ENCODE results near the gene FMNL2. TPM values are rescaled to one million over a fixed set of nuclear protein-coding genes. Genes with fewer than 3 reads are reported as not detected.

The FMNL2 gene
- total RNA-seq, 1 donor from 2014 or later: 24.7 TPM

- H3K4me3 ChIP-seq (ENCODE audit: low read depth, low read length): no peak overlapping the region
- no peak for TF ChIP-seq CTCF (IDR thresholded peaks at IDR 0.05; ENCODE audit: insufficient read depth, low read length, severe bottlenecking)
- DNase-seq (ENCODE audit: low read depth) (no peak), FAIRE-seq (no peak)
- no peaks in the 10 kb centered on the region for H3K27me3 ChIP-seq (ENCODE audit: control insufficient read depth, insufficient read depth, low read length)
- H3K36me3 ChIP-seq (ENCODE audit: control insufficient read depth, insufficient read depth, low read length): no peaks in the 10 kb centered on the region
Observed at GRCh38 chr2:152496371-152496770, 161.4 kb downstream of the FMNL2 start.

- H3K36me3 ChIP-seq (ENCODE audit: control insufficient read depth, insufficient read depth, low read length): no peaks in the 10 kb centered on the region
- no peaks in the 10 kb centered on the region for H3K27me3 ChIP-seq (ENCODE audit: control insufficient read depth, insufficient read depth, low read length)
- peak; percentile 67 for DNase-seq (ENCODE audit: low read depth)
- TF ChIP-seq CTCF (IDR thresholded peaks at IDR 0.05; ENCODE audit: insufficient read depth, low read length, severe bottlenecking): no peak
- no peak for FAIRE-seq
- H3K4me3 ChIP-seq (ENCODE audit: low read depth, low read length): no peak overlapping the region
Observed at GRCh38 chr2:152497481-152498052, 162.6 kb downstream of the FMNL2 start.

GRCh38 chr2:152499331-152499816 lies 164.4 kb downstream of the FMNL2 start:
- FAIRE-seq (no peak), DNase-seq (ENCODE audit: low read depth) (no peak)
- no peaks in the 10 kb centered on the region for H3K36me3 ChIP-seq (ENCODE audit: control insufficient read depth, insufficient read depth, low read length)
- no peak for TF ChIP-seq CTCF (IDR thresholded peaks at IDR 0.05; ENCODE audit: insufficient read depth, low read length, severe bottlenecking)
- H3K4me3 ChIP-seq (ENCODE audit: low read depth, low read length): no peak overlapping the region
- H3K27me3 ChIP-seq (ENCODE audit: control insufficient read depth, insufficient read depth, low read length): no peaks in the 10 kb centered on the region

GRCh38 chr2:152499896-152500735 lies 165.1 kb downstream of the FMNL2 start:
- Histone ChIP-seq H3K27me3 (ENCODE audit: control insufficient read depth, insufficient read depth, low read length) (no peaks in the 10 kb centered on the region), H3K4me3 (ENCODE audit: low read depth, low read length) (no peak overlapping the region), H3K36me3 (ENCODE audit: control insufficient read depth, insufficient read depth, low read length) (no peaks in the 10 kb centered on the region)
- FAIRE-seq: no peak
- DNase-seq (ENCODE audit: low read depth): no peak
- no peak for TF ChIP-seq CTCF (IDR thresholded peaks at IDR 0.05; ENCODE audit: insufficient read depth, low read length, severe bottlenecking)

GRCh38 chr2:152500772-152501171 lies 165.8 kb downstream of the FMNL2 start:
- H3K36me3 ChIP-seq (ENCODE audit: control insufficient read depth, insufficient read depth, low read length): no peaks in the 10 kb centered on the region
- no peak for FAIRE-seq
- no peak overlapping the region for H3K4me3 ChIP-seq (ENCODE audit: low read depth, low read length)
- no peaks in the 10 kb centered on the region for H3K27me3 ChIP-seq (ENCODE audit: control insufficient read depth, insufficient read depth, low read length)
- no peak for DNase-seq (ENCODE audit: low read depth)
- TF ChIP-seq CTCF (IDR thresholded peaks at IDR 0.05; ENCODE audit: insufficient read depth, low read length, severe bottlenecking): no peak
